Stomach (tissue), 9 donors: Measurements from ENCODE around the gene TM4SF5. TPM values are rescaled to one million over a fixed set of nuclear protein-coding genes. Genes with fewer than 3 reads are reported as not detected.
"Not testable (repeated sequence)": the region's sequence is repeated elsewhere in the genome, so short reads cannot be mapped to it uniquely, and the experiment has no call there.

Experiments
- DNase-seq, 2 donors: peaks; one replicate each; pipeline versions ENCODE4 v3.0.0 to v3.0.0-alpha.2; 2013 to 2019
- H3K27ac ChIP-seq, 5 donors: fragments of 200-600 bp in 4 of 5; sonication (generic) in 4 of 5; one replicate each; pipeline ENCODE4 v1.5.1; 2013 to 2019; ENCODE audit warnings: mild to moderate bottlenecking in 1 of 5, moderate library complexity in 1 of 5
- H3K27me3 ChIP-seq, 3 donors: fragments of 200-600 bp; sonication (generic); one replicate each; pipeline ENCODE4 v1.5.1; 2017 to 2019; ENCODE audit warnings: mixed run types in 1 of 3
- H3K36me3 ChIP-seq, 4 donors: fragments of 200-600 bp; sonication (generic); 1 replicate in 3 of 4; 2 replicates in 1 of 4; pipeline ENCODE4 v1.5.1; 2016 to 2019
- H3K4me1 ChIP-seq, 4 donors: fragments of 200-600 bp; sonication (generic); one replicate each; pipeline ENCODE4 v1.5.1; 2016 to 2019
- H3K4me3 ChIP-seq, 4 donors: fragments of 200-600 bp; sonication (generic) in 3 of 4; one replicate each; pipeline ENCODE4 v1.5.1; 2016 to 2019; ENCODE audit warnings: mild to moderate bottlenecking in 1 of 4
- H3K9me3 ChIP-seq, 4 donors: fragments of 200-600 bp; sonication (generic); one replicate each; pipeline ENCODE4 v1.5.1; 2016 to 2019
- EP300 ChIP-seq: sonication (generic); formaldehyde crosslinking; IDR thresholded peaks from one replicate; pipeline ENCODE4 v1.6.1; 2017; ENCODE audit warnings: antibody characterized with exemption
- POLR2A ChIP-seq, 4 donors: fragments of 450-650 bp; IDR thresholded peaks; one replicate each; pipeline ENCODE4 v1.6.1; 2016; ENCODE audit warnings: antibody characterized with exemption in 4 of 4, control low read depth in 2 of 4, mild to moderate bottlenecking in 1 of 4, moderate library complexity in 1 of 4
- POLR2AphosphoS5 ChIP-seq, 3 donors: sonication (generic); formaldehyde crosslinking; IDR thresholded peaks; one replicate each; pipeline ENCODE4 v1.6.1; 2016; ENCODE audit warnings: antibody characterized with exemption in 3 of 3
- WGBS, 5 donors: extraction: QIAGEN DNeasy Blood & Tissue Kit in 3 of 5; methylation state at CpG; one replicate each; pipeline versions ENCODE4 v1.1.5 to v1.1.7; 2013 to 2018; 5-methylcytosine and 5-hydroxymethylcytosine counted together
- intact Hi-C: fragments of 100-400 bp; cut with DNase I; formaldehyde crosslinking; loops from one replicate; pipeline ENCODE4 v1.15.1; 2023; ENCODE audit warnings: low total_unique reads
- polyA plus RNA-seq, 3 donors: library from polyadenylated mRNA; stranded (reverse); fragments of 200-250 nt; gene quantifications; one replicate each; pipeline ENCODE4 v1.2.3, GENCODE V29; 2013
- total RNA-seq, 5 donors: library from RNA; depleted of rRNA; stranded (reverse); fragments of >200 nt; gene quantifications; one replicate each; pipeline versions ENCODE4 v1.1.0 to v1.2.3, GENCODE V29; 2014 to 2016
- TF ChIP-seq, protein P1 (sequence below), 7 experiments: fragments of 450-650 bp in 4 of 7; fragments of 200-600 bp in 3 of 7; sonication (generic) in 3 of 7; IDR thresholded peaks; one replicate each; pipeline ENCODE4 v1.5.1; 2016 to 2019; ENCODE audit warnings: antibody characterized with exemption in 7 of 7, control low read depth in 2 of 7, mild to moderate bottlenecking in 1 of 7
- donor health status: healthy with polysubstance abuse.
- donor health status: Bipolar disorder and iron deficiency.
- donor health status: healthy.

The TM4SF5 gene
- total and polyA plus RNA-seq, 8 donors: 2.3 to 199 (median 7.9) TPM; not detected in 2

DNA sequence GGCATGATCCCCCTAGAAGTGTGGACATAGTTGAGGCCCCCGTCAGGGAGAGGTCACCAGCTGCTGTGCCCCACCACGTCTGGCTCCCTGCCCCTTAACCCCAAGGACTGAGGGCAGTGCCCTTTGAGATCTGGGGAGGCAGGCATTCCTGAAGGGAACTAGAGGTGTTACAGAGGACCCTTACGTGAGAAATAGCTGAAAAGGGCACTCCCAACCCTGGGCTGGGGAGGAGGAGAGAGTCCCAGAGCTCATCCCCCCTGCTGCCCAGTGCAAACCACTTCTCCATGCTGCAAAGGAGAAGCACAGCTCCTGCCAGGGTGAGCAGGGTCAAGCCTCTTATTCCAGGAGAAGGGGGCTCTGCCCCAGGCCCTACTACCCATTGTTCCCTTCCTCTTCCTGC lies 51.1 kb downstream of the TM4SF5 start:
- TF ChIP-seq EP300 (no peak), POLR2A (IDR thresholded peaks at IDR 0.05) (no peak), POLR2AphosphoS5 (IDR thresholded peaks at IDR 0.05) (no peak)
- TF ChIP-seq, protein P1, sequence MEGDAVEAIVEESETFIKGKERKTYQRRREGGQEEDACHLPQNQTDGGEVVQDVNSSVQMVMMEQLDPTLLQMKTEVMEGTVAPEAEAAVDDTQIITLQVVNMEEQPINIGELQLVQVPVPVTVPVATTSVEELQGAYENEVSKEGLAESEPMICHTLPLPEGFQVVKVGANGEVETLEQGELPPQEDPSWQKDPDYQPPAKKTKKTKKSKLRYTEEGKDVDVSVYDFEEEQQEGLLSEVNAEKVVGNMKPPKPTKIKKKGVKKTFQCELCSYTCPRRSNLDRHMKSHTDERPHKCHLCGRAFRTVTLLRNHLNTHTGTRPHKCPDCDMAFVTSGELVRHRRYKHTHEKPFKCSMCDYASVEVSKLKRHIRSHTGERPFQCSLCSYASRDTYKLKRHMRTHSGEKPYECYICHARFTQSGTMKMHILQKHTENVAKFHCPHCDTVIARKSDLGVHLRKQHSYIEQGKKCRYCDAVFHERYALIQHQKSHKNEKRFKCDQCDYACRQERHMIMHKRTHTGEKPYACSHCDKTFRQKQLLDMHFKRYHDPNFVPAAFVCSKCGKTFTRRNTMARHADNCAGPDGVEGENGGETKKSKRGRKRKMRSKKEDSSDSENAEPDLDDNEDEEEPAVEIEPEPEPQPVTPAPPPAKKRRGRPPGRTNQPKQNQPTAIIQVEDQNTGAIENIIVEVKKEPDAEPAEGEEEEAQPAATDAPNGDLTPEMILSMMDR (IDR thresholded peaks at IDR 0.05): no peak
- H3K27ac ChIP-seq: no peak overlapping the region
- H3K9me3 ChIP-seq: no peaks in the 10 kb centered on the region
- intact Hi-C loops: no loop called here
- H3K36me3 ChIP-seq: peaks cover 3 to 59% (median 47%) of the 10 kb centered on the region in 4 donors
- no peak overlapping the region for H3K4me3 ChIP-seq
- no peaks in the 10 kb centered on the region for H3K27me3 ChIP-seq
- peaks cover 0 to 7% (median 3%) of the 10 kb centered on the region in 4 donors for H3K4me1 ChIP-seq
- 62 to 72% (median 66%) methylated on average over 3 of the region's 3 CpGs for WGBS, 5 donors
- DNase-seq: no peak

DNA sequence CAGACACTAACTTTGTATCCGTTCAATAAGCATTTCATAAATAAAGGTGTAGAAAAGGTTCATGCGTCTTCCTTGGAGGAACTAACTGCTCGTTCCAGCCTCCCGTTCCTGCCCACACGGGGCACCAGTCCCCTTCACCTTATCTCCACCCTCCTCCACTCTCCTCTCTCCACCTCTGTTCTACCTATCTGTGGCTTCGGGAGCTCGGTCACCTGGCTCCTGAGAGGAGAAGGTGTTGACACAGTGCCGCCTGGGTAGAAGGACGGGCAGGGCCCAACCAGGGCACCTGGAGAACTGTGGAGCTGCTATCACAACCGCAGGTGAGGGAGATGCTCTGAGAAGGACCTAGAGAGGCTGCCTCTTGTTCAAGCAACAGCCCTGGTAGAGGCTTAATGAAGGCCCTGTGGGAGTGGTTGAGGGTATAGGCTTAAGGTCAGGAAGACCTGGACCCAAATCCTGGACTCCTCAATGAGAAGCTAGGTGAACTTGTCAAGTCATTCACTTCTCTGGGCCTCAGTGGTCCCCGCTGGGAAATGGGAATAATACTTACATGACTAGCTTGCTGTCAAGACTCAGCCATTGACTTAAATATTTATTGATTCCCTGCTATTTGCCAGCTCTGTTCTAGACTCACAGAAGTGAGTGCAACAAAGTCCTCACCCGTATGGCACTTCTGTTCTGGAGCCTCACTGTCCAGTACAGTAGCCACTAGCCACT lies 51.8 kb downstream of the TM4SF5 start:
- Histone ChIP-seq H3K27me3 (no peaks in the 10 kb centered on the region), H3K36me3 (peaks cover 3 to 52% (median 40%) of the 10 kb centered on the region in 4 donors), H3K27ac (no peak overlapping the region), H3K9me3 (no peaks in the 10 kb centered on the region), H3K4me3 (no peak overlapping the region), H3K4me1 (peaks cover 0 to 7% (median 3%) of the 10 kb centered on the region in 4 donors)
- no peak for TF ChIP-seq EP300
- TF ChIP-seq, protein P1 (IDR thresholded peaks at IDR 0.05): no peak
- no peak for TF ChIP-seq POLR2AphosphoS5 (IDR thresholded peaks at IDR 0.05)
- TF ChIP-seq POLR2A (IDR thresholded peaks at IDR 0.05): no peak
- 41 to 63% (median 57%) methylated on average over 12 of the region's 12 CpGs for WGBS, 5 donors
- DNase-seq: peak in 1 of 2 donors; percentile 34
- intact Hi-C loops: no loop called here

DNA sequence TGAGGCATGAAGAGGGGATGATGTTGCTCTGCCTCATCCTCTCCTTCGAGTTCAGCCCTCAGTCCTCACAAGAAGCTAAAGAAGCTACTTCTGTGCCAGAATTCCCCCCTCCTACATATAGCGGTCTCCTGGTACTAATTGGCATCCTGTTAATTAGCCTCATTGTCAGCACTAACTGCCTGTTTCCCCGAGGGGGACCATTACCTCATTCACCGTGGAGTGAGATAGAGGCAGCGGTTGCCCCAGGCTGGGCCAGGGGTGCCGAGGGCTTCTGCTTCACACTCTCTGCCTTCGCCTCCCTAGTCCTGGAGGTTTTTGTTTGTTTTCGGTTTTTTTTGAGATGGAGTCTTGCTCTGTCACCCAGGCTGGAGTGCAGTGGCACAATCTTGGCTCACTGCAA lies 55.7 kb downstream of the TM4SF5 start:
- WGBS, 5 donors: 67 to 77% (median 69%) methylated on average over 8 of the region's 8 CpGs
- Histone ChIP-seq H3K36me3 (peaks cover 3 to 15% (median 13%) of the 10 kb centered on the region in 4 donors), H3K27ac (no peak overlapping the region), H3K9me3 (no peaks in the 10 kb centered on the region), H3K4me1 (peaks cover 0 to 7% (median 3%) of the 10 kb centered on the region in 4 donors), H3K27me3 (no peaks in the 10 kb centered on the region), H3K4me3 (no peak overlapping the region)
- no peak for TF ChIP-seq POLR2A (IDR thresholded peaks at IDR 0.05)
- TF ChIP-seq, protein P1 (IDR thresholded peaks at IDR 0.05): no peak
- TF ChIP-seq POLR2AphosphoS5 (IDR thresholded peaks at IDR 0.05): no peak
- TF ChIP-seq EP300: no peak
- intact Hi-C loops: no loop called here
- DNase-seq: no peak

DNA sequence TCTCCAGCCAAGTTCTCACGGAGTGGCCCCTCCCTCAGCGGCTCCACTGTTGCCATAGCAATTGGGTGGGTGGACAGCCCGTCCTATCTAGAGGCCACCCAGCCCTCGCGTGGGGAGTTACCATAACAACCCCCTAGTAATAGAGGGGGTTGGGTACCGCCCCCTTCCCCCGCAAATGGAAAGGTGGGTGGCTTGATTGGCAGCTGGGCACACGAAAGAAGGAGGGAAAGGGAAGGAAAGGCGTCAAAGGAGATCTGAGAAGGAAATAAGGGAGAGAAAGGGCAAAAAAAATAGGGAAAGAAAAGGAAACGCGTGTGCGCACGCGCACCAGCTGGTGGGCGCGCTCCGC lies 61.1 kb downstream of the TM4SF5 start:
- H3K9me3 ChIP-seq, H3K36me3 ChIP-seq, intact Hi-C loops, DNase-seq, H3K27me3 ChIP-seq: not testable (repeated sequence)
- Histone ChIP-seq H3K4me3 (peak overlapping the region; percentile 84 to 97 (median 96)), H3K27ac (peak overlapping the region; percentile 95 to 98 (median 96)), H3K4me1 (peaks cover 20 to 44% (median 36%) of the 10 kb centered on the region in 4 donors)
- WGBS, 5 donors: 0 to 2% (median 0%) methylated on average over 9 to 14 of the region's 17 CpGs

Other genes starting within 250 kb of the TM4SF5 start
- 100 to 1,000 TPM in 2 of 5 donors, 10 to 100 TPM in 3; 38.6 to 237 (median 73.2) TPM for gene MYBBP1A, start 216.5 kb upstream of the TM4SF5 start, total RNA-seq
- gene MYBBP1A, start 216.5 kb upstream of the TM4SF5 start, polyA plus RNA-seq: 10 to 100 TPM; 14.1 to 32.2 (median 21.5) TPM
- gene GGT6, start 211.3 kb upstream of the TM4SF5 start, total RNA-seq: 100 to 1,000 TPM in 1 of 5 donors, 10 to 100 TPM in 3, 1 to 10 TPM in 1; 5.8 to 147 (median 11.6) TPM
- gene GGT6, start 211.3 kb upstream of the TM4SF5 start, polyA plus RNA-seq: 10 to 100 TPM in 2 of 3 donors, 1 to 10 TPM in 1; 4.4 to 22.2 (median 18.8) TPM
- gene SMTNL2, start 187.4 kb upstream of the TM4SF5 start, total RNA-seq: 1 to 10 TPM in 2 of 5 donors, not detected in 3; 1.1 to 1.9 TPM
- 1 to 10 TPM in 1 of 3 donors, under 1 TPM in 1, not detected in 1; 0.50 to 1.9 TPM for gene SMTNL2, start 187.4 kb upstream of the TM4SF5 start, polyA plus RNA-seq
- gene ALOX15, start 130.2 kb upstream of the TM4SF5 start, total RNA-seq: 1 to 10 TPM in 2 of 5 donors, not detected in 3; 1.2 to 3.1 TPM
- gene ALOX15, start 130.2 kb upstream of the TM4SF5 start, polyA plus RNA-seq: under 1 TPM in 1 of 3 donors, not detected in 2; 0.03 TPM
- 10 to 100 TPM in 4 of 5 donors, 1 to 10 TPM in 1; 8.0 to 75.6 (median 22.4) TPM for gene PELP1, start 67.7 kb upstream of the TM4SF5 start, total RNA-seq
- gene PELP1, start 67.7 kb upstream of the TM4SF5 start, polyA plus RNA-seq: 10 to 100 TPM; 13.1 to 21.7 (median 21.1) TPM
- 100 to 1,000 TPM in 1 of 5 donors, 10 to 100 TPM in 4; 18.7 to 157 (median 36.6) TPM for gene ARRB2, start 61.3 kb upstream of the TM4SF5 start, total RNA-seq
- 10 to 100 TPM; 22.2 to 42.6 (median 39.3) TPM for gene ARRB2, start 61.3 kb upstream of the TM4SF5 start, polyA plus RNA-seq
- gene MED11, start 40.5 kb upstream of the TM4SF5 start, total RNA-seq: 10 to 100 TPM in 3 of 5 donors, 1 to 10 TPM in 2; 3.8 to 81.7 (median 22.0) TPM
- gene MED11, start 40.5 kb upstream of the TM4SF5 start, polyA plus RNA-seq: 10 to 100 TPM; 42.2 to 49.9 (median 42.4) TPM
- 1 to 10 TPM in 2 of 5 donors, under 1 TPM in 1, not detected in 2; 0.43 to 3.1 (median 1.5) TPM for gene ZMYND15, start 32.1 kb upstream of the TM4SF5 start, total RNA-seq
- gene ZMYND15, start 32.1 kb upstream of the TM4SF5 start, polyA plus RNA-seq: 1 to 10 TPM in 2 of 3 donors, not detected in 1; 1.8 to 3.2 TPM
- gene CXCL16, start 32.0 kb upstream of the TM4SF5 start, total RNA-seq: 10 to 100 TPM; 17.4 to 47.4 (median 30.9) TPM
- 10 to 100 TPM; 13.7 to 37.6 (median 26.6) TPM for gene CXCL16, start 32.0 kb upstream of the TM4SF5 start, polyA plus RNA-seq
- 1 to 10 TPM in 2 of 5 donors, not detected in 3; 1.5 to 2.3 TPM for gene VMO1, start 14.5 kb downstream of the TM4SF5 start, total RNA-seq
- gene VMO1, start 14.5 kb downstream of the TM4SF5 start, polyA plus RNA-seq: 1 to 10 TPM; 1.4 to 3.0 (median 2.7) TPM
- not detected for gene GLTPD2, start 17.1 kb downstream of the TM4SF5 start, total RNA-seq
- under 1 TPM in 1 of 3 donors, not detected in 2; 0.15 TPM for gene GLTPD2, start 17.1 kb downstream of the TM4SF5 start, polyA plus RNA-seq
- 100 to 1,000 TPM in 2 of 5 donors, 10 to 100 TPM in 3; 60.2 to 118 (median 80.5) TPM for gene PSMB6, start 24.3 kb downstream of the TM4SF5 start, total RNA-seq
- gene PSMB6, start 24.3 kb downstream of the TM4SF5 start, polyA plus RNA-seq: 100 to 1,000 TPM; 187 to 200 (median 187) TPM
- gene PLD2, start 35.3 kb downstream of the TM4SF5 start, total RNA-seq: 100 to 1,000 TPM in 2 of 5 donors, 10 to 100 TPM in 3; 14.5 to 123 (median 34.1) TPM
- gene PLD2, start 35.3 kb downstream of the TM4SF5 start, polyA plus RNA-seq: 10 to 100 TPM; 10.3 to 28.7 (median 10.8) TPM
- gene MINK1, start 61.5 kb downstream of the TM4SF5 start, total RNA-seq: 100 to 1,000 TPM in 1 of 5 donors, 10 to 100 TPM in 4; 40.9 to 230 (median 49.6) TPM
- gene MINK1, start 61.5 kb downstream of the TM4SF5 start, polyA plus RNA-seq: 10 to 100 TPM; 24.6 to 57.1 (median 29.8) TPM
- 1 to 10 TPM in 4 of 5 donors, not detected in 1; 1.4 to 6.6 (median 2.9) TPM for gene C17orf107, start 127.7 kb downstream of the TM4SF5 start, total RNA-seq
- 1 to 10 TPM in 2 of 3 donors, under 1 TPM in 1; 0.75 to 3.2 (median 2.4) TPM for gene C17orf107, start 127.7 kb downstream of the TM4SF5 start, polyA plus RNA-seq
- 1 to 10 TPM in 1 of 5 donors, under 1 TPM in 1, not detected in 3; 0.45 to 2.0 TPM for gene CHRNE, start 131.2 kb downstream of the TM4SF5 start, total RNA-seq
- 1 to 10 TPM in 1 of 3 donors, under 1 TPM in 2; 0.43 to 1.2 (median 0.93) TPM for gene CHRNE, start 131.2 kb downstream of the TM4SF5 start, polyA plus RNA-seq
- gene GP1BA, start 160.4 kb downstream of the TM4SF5 start, total RNA-seq: not detected
- gene GP1BA, start 160.4 kb downstream of the TM4SF5 start, polyA plus RNA-seq: under 1 TPM in 1 of 3 donors, not detected in 2; 0.05 TPM
- gene SLC25A11, start 168.2 kb downstream of the TM4SF5 start, total RNA-seq: 10 to 100 TPM; 25.2 to 73.5 (median 43.2) TPM
- 10 to 100 TPM; 29.1 to 45.6 (median 40.9) TPM for gene SLC25A11, start 168.2 kb downstream of the TM4SF5 start, polyA plus RNA-seq
- gene RNF167, start 168.4 kb downstream of the TM4SF5 start, total RNA-seq: 10 to 100 TPM in 4 of 5 donors, 1 to 10 TPM in 1; 8.8 to 57.1 (median 33.9) TPM
- gene RNF167, start 168.4 kb downstream of the TM4SF5 start, polyA plus RNA-seq: 100 to 1,000 TPM in 2 of 3 donors, 10 to 100 TPM in 1; 73.3 to 134 (median 112) TPM
- gene PFN1, start 176.6 kb downstream of the TM4SF5 start, total RNA-seq: 100 to 1,000 TPM; 218 to 690 (median 514) TPM
- 100 to 1,000 TPM; 587 to 789 (median 610) TPM for gene PFN1, start 176.6 kb downstream of the TM4SF5 start, polyA plus RNA-seq
- 10 to 100 TPM in 1 of 5 donors, 1 to 10 TPM in 3, not detected in 1; 1.8 to 12.1 (median 5.8) TPM for gene ENO3, start 179.2 kb downstream of the TM4SF5 start, total RNA-seq
- 10 to 100 TPM in 1 of 3 donors, 1 to 10 TPM in 2; 6.6 to 11.3 (median 10.0) TPM for gene ENO3, start 179.2 kb downstream of the TM4SF5 start, polyA plus RNA-seq
- 100 to 1,000 TPM in 1 of 5 donors, 10 to 100 TPM in 4; 17.5 to 133 (median 51.8) TPM for gene SPAG7, start 195.9 kb downstream of the TM4SF5 start, total RNA-seq
- gene SPAG7, start 195.9 kb downstream of the TM4SF5 start, polyA plus RNA-seq: 10 to 100 TPM; 76.4 to 85.8 (median 78.5) TPM
- gene CAMTA2, start 215.8 kb downstream of the TM4SF5 start, total RNA-seq: 100 to 1,000 TPM in 2 of 5 donors, 10 to 100 TPM in 2, 1 to 10 TPM in 1; 8.1 to 202 (median 82.1) TPM
- gene CAMTA2, start 215.8 kb downstream of the TM4SF5 start, polyA plus RNA-seq: 10 to 100 TPM; 28.0 to 52.7 (median 41.4) TPM
- gene INCA1, start 225.6 kb downstream of the TM4SF5 start, total RNA-seq: 1 to 10 TPM in 2 of 5 donors, not detected in 3; 1.3 to 6.1 TPM
- 1 to 10 TPM; 1.4 to 2.7 (median 1.6) TPM for gene INCA1, start 225.6 kb downstream of the TM4SF5 start, polyA plus RNA-seq
- 100 to 1,000 TPM in 2 of 5 donors, 10 to 100 TPM in 3; 47.5 to 334 (median 94.8) TPM for gene KIF1C, start 226.1 kb downstream of the TM4SF5 start, total RNA-seq
- gene KIF1C, start 226.1 kb downstream of the TM4SF5 start, polyA plus RNA-seq: 100 to 1,000 TPM in 1 of 3 donors, 10 to 100 TPM in 2; 33.4 to 130 (median 70.3) TPM